HG03558 (cell line): ENCODE data around the gene HMCN2.

Experiments
- ATAC-seq: cut with Tn5 transposase; IDR thresholded peaks from one replicate; pipeline ENCODE4 v1.9.1; 2021; ENCODE audit warnings: moderate number of reproducible peaks; ENCODE audit not compliant: unreplicated experiment; ENCODE audit errors: extremely low read depth

HMCN2 gene

DNA sequence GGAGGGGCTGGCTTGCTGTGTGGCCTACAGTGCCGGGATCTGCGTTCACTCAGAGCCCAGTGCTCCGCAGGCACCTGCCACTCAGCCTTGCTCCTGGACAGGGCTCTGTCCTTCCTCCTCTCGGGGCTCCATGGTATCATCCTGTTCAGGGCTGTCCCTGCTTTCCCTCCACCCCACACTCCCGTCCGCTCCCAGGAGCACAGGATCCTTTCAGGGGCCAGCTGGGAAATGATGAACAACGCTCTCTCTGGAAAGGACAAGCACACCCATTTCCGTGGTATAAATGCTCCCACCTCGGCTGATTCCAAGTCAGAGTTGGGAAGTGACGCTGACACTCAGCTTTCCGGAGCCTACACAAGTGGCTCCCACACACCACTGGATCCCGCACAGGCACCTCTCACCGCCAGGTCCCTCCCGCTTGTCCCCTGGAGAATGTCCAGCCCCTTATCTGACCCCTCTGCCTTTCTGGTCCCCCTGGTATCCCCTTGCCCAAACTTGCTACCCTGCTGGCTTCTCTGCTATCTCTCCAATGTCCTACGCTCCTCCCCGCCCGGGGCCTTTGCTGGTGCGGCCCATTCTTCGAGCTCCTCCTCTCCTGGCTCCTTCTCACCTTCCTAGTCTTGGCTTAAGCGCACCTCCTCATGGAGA lies 21.3 kb downstream of the HMCN2 start:
- ATAC-seq, result no peak

DNA sequence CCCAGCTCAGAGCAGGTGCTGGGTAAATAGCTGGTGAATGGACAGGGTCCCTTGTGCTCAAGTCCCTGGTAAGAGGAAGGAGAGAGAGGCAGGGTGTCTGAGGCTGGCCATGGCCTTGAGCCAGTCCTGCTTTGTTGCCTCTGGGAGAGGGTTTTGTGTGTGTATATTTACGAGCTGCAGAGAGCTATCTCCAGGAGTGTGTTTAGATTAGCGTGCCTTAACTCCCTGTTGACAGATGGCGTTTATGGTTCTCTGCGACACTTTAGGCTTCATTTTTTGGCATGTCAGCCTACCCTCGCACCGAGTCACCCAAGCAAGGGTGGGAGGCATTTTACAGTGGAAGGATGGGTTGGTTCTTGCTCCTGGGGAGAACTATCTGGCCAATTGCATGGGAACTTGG lies 22.2 kb downstream of the HMCN2 start:
- no peak for ATAC-seq

DNA sequence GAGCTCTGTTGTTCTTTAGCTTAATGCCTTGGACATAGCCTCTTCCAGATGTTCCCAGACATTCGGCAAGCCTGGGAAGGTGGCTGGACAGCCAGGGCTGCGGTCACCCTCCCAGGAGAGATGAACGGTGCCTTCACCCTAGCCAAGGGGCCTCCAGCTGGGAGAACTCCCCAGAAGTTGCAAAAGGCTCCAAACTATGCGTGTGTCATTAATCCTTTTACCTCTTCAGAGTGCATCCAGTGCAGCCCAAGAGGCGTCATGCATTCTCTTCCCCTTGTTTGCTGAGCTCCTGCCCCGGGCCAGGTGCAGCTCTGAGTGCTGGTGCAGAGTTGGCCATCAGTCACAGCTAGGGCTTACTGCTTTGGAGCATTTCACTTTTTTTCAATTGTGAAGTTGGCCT lies 22.8 kb downstream of the HMCN2 start:
- no peak for ATAC-seq

DNA sequence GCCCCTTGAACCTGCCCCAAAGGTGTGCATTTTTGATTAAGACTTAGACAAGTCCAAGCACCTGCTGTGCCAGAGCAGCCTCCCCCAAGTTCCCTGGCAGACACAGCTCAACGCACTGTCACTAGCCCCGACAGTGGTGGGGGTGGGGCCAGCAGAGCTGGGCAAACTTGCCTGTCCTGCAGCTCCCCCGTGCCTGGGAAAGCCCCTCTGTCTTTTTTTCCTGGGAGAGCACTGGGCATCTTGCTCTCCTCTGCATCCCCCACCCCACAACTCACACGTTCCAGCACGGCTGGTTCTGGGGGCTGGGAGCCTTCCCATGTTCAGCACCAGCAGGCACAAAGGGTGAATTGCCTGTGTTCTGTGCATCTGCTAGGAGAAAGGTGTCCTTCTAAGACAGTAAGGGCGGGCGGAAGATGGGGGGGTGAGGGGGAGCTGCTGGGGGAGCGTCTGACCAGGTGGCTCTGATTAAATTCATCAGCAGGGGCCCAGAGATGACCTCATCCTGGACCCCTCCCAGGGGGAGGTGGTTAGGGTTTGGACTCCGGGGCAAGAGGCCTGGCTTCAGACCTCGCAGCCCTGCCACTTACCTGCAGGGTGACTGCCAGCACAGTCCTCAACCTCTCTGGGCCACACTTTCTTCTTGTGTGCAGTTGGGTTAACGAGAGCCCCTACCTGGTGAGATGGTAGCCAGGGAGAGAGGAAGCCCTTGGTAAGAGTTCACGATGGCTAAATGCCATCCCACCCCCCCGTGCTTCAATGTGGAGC lies 23.5 kb downstream of the HMCN2 start:
- ATAC-seq, result no peak

DNA sequence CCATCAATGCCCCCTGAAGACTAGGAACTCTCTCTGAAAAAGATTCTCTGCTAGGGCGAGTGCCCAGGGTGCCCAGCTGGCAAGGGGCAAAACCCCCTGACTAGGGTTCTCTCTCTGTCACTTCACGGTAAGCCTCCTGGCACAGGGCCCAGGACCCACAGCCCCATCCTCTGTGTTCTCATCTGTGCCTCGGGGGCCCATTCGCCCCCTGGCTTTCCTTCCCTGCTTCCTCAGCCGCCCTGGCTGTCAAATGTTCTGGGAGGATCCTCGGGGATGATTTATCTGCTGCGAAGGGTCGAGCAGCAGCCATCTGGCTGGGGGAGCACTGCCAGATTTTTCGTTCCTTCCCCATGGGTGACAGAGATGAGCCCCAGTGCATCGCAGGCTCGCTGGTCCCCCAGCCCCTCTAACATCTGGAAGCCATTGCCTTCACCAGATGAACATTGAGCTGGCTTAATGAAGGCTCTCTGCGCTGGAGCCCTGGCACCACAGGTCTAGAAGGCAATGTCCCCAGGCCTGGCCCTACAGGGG lies 24.2 kb downstream of the HMCN2 start:
- ATAC-seq, result no peak

DNA sequence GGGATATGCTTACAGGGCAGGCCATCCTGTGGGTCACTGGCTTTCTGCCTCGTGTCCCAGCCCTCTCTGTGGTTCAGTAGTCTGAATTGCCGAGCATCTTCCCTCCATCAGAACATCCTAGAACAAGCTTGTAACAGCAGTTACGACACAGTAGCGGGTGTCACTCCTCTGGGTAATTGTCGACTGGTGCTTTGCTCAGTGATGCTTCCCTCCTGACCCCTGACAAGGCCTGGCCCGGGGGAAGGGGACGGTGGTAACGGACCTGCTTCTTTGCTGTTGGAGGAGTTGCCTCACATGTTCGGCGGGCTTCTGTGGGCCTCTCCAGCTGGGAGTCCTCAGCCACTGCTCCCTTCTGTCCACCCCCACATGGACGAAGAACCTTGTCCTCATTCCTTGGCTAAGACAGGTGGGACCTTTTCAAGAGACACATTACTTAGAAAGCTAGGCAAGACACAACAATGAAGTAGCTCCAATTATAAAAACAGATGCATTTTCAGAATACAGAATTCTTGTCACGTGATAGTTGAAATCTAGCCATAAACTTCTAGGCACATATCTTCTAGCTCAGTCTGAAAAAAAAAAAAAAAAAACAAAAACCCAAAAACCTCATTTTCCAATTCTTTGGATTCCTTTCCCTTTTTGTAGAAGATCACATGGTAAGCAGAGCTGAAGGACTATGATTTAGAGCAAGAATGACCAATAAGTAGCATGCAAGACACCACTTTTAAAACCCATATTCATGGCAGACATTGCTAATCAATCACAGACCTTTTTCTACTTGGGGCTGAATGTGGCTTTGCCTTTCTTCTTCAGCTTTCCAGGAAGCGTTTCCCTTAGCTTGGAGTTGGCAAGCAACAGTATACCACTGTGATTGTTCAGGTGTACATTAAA lies 25.0 kb downstream of the HMCN2 start:
- no peak for ATAC-seq

DNA sequence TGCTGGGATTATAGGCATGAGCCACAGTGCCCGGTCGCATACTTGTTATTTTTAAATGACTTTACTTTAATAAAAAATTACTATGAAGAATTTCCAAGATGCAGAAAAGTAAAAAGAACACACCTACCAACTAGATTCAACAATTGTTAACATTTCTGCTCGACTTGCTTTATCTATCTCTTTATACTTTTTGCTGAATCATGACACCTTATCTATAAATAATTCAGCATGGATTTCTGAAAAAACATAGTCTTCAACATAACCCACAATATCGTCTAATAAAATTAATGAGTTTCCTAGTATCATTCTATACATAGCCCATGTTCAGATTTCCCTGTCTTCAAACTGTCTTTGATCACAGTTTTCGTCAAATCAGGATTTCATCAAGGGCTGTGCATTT lies 25.9 kb downstream of the HMCN2 start:
- no peak for ATAC-seq

DNA sequence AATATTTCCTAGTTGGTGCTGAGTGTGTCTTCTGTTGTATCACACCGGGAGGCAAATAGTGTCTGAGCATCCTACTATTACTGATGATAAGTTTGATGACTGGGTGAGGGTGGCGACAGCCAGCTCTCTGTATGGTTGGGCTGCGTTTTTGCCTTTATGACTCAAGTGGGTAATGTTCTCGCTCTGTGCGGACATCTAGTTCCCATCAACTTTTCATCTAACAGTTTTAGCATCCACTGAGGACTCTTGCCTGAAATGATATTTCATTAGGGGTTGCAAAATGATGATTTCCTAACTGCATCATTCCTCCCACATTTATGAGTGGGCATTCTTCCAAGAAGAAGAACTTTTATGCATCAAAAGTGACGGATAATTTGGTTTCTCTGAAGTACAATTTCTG lies 26.5 kb downstream of the HMCN2 start:
- ATAC-seq, result no peak

DNA sequence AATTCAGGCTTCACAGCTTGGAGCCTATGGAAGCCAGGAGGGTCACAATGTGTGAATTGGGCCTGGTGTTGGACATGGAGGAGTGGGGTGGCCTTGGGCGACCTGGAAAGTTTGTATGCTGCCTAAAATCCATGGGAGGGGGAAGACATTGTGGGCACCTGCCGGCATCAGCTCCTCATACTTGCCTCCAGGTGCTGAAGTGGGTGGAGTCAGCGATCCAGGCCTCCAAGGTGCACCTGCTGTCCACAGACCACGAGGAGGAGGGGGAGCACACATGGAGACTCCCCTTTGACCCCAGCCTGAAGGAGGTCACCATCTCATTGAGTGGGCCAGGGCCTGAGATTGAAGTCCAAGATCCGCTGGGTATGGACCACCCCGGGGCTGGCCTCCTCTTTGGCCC lies 29.1 kb downstream of the HMCN2 start:
- ATAC-seq, result no peak

DNA sequence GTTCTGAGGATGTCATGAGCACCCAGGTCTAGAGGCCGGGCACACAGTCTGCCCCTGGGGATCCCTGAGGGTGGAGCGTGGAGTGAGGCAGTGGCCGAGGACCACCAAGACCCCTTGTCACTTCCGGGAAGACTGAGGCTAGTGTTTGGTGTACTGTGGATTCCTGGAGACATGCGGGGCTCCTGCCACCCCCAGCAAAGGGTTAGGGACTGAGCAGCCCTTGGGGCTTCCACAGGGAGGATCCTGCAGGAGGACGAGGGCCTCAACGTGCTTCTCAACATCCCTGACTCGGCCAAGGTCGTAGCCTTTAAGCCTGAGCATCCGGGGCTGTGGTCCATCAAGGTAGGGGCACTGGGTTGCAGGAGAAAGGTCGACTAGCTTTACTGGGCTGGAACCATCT lies 29.9 kb downstream of the HMCN2 start:
- ATAC-seq, result no peak

DNA sequence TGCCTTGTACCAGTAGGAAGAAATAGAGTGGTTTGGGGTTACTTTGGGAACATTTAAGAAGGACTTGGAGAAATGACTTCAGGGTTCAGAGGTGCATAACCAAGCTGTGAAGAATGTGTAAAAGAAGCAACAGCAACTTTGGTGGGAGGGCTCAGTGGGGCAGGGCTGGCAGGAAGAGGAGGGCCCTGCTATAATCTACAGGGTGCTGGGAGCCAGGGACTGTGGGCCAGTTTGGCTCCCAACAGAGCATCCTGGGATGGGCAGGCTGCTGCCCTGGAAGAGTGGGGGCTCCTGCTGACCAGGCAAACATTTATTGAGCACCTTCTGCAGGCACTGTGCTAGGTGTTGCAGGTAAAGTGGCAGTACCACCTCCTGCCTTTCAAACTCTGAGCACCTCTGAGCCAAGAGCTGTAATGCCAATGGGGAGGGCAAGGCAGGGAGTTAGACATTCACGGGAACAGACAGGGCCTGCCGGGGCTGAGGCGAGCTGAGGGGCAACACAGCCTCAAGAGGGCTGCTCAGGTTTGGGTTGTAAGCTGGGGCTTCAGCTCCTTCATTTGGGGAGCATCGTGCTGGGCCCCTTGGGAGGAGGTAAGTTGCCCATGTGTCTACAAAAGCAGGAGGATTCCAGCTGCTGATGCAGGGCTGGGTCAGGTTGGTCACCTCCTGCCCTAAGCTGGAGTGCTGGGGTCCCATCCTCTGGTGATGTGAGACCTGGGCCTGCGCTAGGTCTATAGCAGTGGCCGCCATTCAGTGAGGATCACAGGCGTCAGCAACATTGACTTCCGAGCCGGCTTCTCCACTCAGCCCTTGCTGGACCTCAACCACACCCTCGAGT lies 30.6 kb downstream of the HMCN2 start:
- no peak for ATAC-seq

DNA sequence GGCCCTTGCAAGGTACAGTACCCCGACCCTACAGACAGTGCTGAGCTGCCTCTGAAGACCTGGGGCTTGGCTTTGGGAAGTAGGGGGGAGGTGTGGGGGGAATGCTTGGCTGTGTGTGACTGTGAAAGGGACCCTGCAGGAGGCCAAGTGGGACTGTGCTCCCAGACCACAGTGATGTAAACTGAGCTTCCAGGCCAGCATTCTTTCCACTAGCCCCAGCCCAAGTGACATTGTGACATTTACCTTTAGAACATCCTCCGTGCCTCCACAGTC lies 31.2 kb downstream of the HMCN2 start:
- ATAC-seq, result no peak

DNA sequence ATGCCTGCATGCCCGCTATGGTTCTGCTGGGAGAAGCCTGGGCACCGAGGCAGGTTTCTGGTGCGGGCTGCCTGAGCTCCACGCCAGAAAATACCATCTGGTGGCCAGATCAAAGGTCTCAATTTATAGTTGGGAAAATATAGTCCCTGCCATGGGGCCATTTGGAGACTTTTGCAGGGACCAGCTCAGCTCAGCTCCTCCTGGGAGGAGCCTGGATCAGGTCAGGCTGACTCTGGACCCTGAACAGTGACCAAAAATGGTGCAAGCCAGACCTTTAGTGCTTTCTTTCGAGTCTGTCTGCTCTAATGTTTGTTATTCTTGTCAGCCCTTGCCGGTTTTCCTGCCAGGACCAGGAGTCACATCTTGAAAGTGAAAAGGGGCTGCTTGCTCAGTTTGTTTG lies 31.8 kb downstream of the HMCN2 start:
- no peak for ATAC-seq

DNA sequence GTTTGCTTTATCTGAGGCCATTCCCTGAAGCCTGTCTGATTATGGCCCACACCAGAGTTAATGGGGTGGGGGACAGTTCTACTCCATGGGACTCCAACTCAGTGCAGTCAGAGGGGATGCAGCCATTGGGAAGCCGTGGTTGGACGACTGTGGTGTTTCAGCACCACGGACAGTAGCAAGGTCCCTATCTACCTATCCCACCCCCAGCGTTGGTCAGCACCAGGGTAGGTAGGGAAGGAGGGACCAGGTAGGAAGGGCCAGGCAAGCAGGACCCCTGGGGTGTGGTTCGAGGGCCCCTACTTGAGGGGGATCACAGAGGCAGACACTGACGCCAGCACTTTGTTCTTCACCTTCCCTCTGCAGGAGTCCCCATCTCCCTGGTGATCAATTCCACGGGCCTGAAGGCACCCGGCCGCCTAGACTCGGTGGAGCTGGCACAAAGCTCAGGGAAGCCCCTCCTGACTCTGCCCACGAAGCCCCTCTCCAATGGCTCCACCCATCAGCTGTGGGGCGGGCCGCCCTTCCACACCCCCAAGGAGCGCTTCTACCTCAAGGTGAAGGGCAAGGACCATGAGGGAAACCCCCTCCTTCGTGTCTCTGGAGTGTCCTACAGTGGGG lies 33.2 kb downstream of the HMCN2 start:
- ATAC-seq, result no peak

DNA sequence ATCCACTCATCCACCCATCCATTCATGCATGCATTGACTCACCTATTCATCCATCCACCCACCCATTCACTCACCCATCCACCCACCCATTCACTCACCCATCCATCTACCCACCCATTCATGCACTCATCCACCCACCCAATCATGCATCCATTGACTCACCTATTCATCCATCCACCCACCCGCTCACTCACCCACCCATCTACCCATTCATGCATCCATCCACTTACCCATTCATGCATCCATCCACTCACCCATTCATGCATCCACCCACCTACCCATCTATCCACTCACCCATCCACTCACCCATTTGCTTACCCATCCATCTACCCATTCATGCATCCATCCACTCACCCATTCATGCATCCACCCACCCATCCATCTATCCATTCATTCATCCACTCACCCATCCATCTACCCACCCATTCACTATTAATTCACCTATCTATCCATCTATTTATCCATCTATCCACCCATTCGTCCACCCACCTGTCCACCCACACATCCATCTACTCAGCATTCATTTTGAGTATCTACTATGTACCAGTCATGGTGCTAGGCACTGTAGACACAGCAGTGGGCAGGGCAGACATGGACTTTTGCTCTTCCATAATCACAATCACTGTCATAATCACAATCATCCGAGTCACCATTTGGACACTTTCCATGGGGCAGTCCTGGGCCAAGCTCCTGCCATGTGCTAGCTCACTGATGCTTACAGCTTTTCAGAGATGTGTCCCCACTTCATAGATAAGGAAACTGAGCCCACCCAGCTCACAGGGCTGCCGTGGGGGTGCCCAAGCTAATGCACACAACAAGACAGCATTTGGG lies 34.4 kb downstream of the HMCN2 start:
- no peak for ATAC-seq

DNA sequence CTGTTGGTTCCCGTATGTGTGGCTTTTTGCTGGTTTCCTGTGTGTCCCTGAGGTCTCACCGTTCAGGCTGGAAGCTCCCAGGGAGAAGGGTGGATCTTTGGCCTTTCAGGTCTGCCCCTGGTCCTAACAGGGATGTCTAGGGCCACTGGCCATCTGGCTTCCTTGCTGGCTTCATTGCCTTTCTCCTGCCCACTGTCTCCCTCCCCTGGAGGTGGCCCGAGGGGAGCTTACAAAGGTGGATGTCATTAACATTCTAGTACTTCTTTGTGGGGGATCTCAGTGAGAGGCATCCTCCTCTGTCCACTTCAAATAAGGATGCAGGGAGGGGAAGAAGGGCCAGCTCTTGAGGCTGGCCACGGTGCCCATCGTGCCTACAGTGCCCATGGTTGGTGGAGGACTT lies 35.2 kb downstream of the HMCN2 start:
- ATAC-seq, result no peak

DNA sequence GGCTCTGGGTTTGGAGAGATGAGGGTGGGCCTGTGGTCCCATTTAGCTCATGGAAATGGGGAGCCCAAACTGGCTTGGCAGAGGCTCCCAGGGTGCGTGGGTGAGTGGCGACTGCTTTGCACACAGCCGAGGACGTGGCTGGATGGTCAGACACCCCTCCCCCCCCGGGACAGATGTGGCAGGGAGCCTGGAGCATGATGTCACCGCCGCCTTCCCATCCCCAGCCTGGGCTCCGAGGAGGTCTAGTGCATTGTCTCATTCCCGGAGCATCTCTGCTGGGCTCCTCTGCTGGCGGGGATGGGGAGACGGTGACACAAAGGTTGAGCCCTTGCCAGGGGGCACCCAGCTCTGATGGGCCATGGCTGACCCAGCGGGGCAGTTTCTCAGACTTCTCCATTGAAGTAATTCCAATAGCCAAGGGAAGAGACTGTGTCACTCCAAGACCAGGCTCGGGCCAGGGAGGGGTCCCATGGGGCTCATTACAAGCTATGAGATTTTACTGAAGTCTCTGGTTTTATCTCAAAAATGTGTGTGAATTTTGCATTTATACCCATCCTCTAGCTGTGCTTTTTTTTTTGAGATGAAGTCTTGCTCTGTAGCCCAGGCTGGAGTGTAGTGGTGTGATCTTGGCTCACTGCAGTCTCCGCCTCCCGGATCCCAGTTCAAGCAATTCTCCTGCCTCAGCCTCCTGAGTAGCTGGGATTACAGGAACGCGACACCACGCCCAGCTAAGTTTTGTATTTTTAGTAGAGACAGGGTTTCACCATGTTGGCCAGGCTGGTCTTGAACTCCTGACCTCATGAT lies 36.1 kb downstream of the HMCN2 start:
- no peak for ATAC-seq
